Activated T-helper 2 cell treated with anti-CD3 and anti-CD28 coated beads, Interferon-gamma antibody, Interleukin-2, Interleukin-4, amounts not matched to agents 10 μg/mL and 5 μg/mL and 100 μg/mL, durations not matched to agents 14 hours and 24 hours and 36 hours (primary cell): Measurements from ENCODE around the gene TM6SF1. TPM values are rescaled to one million over a fixed set of nuclear protein-coding genes. Genes with fewer than 3 reads are reported as not detected.

ENCODE experiments used
- DNase-seq: peaks from one replicate; pipeline ENCODE4 v3.0.0; 2021; ENCODE audit warnings: low spot score
- H3K27ac Mint-ChIP-seq: one replicate; pipeline ENCODE4 v1.8.0; 2021; ENCODE audit warnings: mixed read lengths
- H3K27me3 Mint-ChIP-seq: one replicate; pipeline ENCODE4 v1.8.0; 2021; ENCODE audit warnings: low read depth, mixed read lengths
- H3K36me3 Mint-ChIP-seq: one replicate; pipeline ENCODE4 v1.8.0; 2021; ENCODE audit warnings: low read depth, mixed read lengths
- H3K4me1 Mint-ChIP-seq: one replicate; pipeline ENCODE4 v1.8.0; 2021; ENCODE audit warnings: low read depth, mixed read lengths
- H3K4me3 Mint-ChIP-seq: one replicate; pipeline ENCODE4 v1.8.0; 2021; ENCODE audit warnings: low read depth, mild to moderate bottlenecking, moderate library complexity, mixed read lengths
- H3K9me3 Mint-ChIP-seq: one replicate; pipeline ENCODE4 v1.8.0; 2021; ENCODE audit warnings: mixed read lengths
- intact Hi-C: fragments of 100-400 bp; cut with micrococcal nuclease; formaldehyde crosslinking; loops from one replicate; pipeline ENCODE4 v1.15.1; 2023
- total RNA-seq: library from RNA; stranded (reverse); gene quantifications from 2 replicates; pipeline ENCODE4 v1.2.3, GENCODE V29; 2022

TM6SF1 gene
- total RNA-seq, 1 donor from 2014 or later, result 1.7 TPM

GRCh38 chr15:83112233-83112955, 4.9 kb downstream of the TM6SF1 start:
- Mint-ChIP-seq H3K9me3 (no peaks in the 10 kb centered on the region), H3K4me1 (peaks cover 22% of the 10 kb centered on the region), H3K27ac (no peak overlapping the region), H3K36me3 (peaks cover 20% of the 10 kb centered on the region), H3K4me3 (no peak overlapping the region), H3K27me3 (no peaks in the 10 kb centered on the region)
- DNase-seq, result no peak
- intact Hi-C loops, result no loop called here

- DNase-seq, result no peak
- Mint-ChIP-seq H3K9me3 (no peaks in the 10 kb centered on the region), H3K4me3 (no peak overlapping the region), H3K27me3 (no peaks in the 10 kb centered on the region), H3K4me1 (peaks cover 22% of the 10 kb centered on the region), H3K36me3 (peaks cover 20% of the 10 kb centered on the region), H3K27ac (no peak overlapping the region)
- intact Hi-C loops, result no loop called here
Observed at GRCh38 chr15:83112956-83113299, 5.5 kb downstream of the TM6SF1 start.

- Mint-ChIP-seq H3K9me3 (no peaks in the 10 kb centered on the region), H3K27me3 (no peaks in the 10 kb centered on the region), H3K4me1 (peaks cover 11% of the 10 kb centered on the region), H3K36me3 (peaks cover 20% of the 10 kb centered on the region), H3K27ac (no peak overlapping the region), H3K4me3 (no peak overlapping the region)
- intact Hi-C loops, result no loop called here
- DNase-seq, result no peak
Observed at GRCh38 chr15:83113881-83114674, 6.6 kb downstream of the TM6SF1 start.

- Mint-ChIP-seq H3K4me1 (peaks cover 8% of the 10 kb centered on the region), H3K36me3 (peaks cover 23% of the 10 kb centered on the region), H3K27me3 (no peaks in the 10 kb centered on the region), H3K27ac (no peak overlapping the region), H3K4me3 (no peak overlapping the region), H3K9me3 (no peaks in the 10 kb centered on the region)
- no peak for DNase-seq
- intact Hi-C loops, result no loop called here
Observed at GRCh38 chr15:83114856-83115255, 7.4 kb downstream of the TM6SF1 start.

- no peak overlapping the region for H3K27ac Mint-ChIP-seq
- no peaks in the 10 kb centered on the region for H3K27me3 Mint-ChIP-seq
- H3K4me3 Mint-ChIP-seq, result no peak overlapping the region
- intact Hi-C loops, result no loop called here
- H3K36me3 Mint-ChIP-seq, result peaks cover 23% of the 10 kb centered on the region
- no peak for DNase-seq
- peaks cover 5% of the 10 kb centered on the region for H3K4me1 Mint-ChIP-seq
- H3K9me3 Mint-ChIP-seq, result no peaks in the 10 kb centered on the region
Observed at GRCh38 chr15:83115410-83115809, 8.0 kb downstream of the TM6SF1 start.

- no peak overlapping the region for H3K27ac Mint-ChIP-seq
- H3K36me3 Mint-ChIP-seq, result peaks cover 23% of the 10 kb centered on the region
- intact Hi-C loops, result no loop called here
- peaks cover 5% of the 10 kb centered on the region for H3K4me1 Mint-ChIP-seq
- H3K27me3 Mint-ChIP-seq, result no peaks in the 10 kb centered on the region
- no peaks in the 10 kb centered on the region for H3K9me3 Mint-ChIP-seq
- no peak overlapping the region for H3K4me3 Mint-ChIP-seq
- no peak for DNase-seq
Observed at GRCh38 chr15:83115831-83116565, 8.6 kb downstream of the TM6SF1 start.

GRCh38 chr15:83118291-83118827, 10.9 kb downstream of the TM6SF1 start:
- DNase-seq, result no peak
- H3K36me3 Mint-ChIP-seq, result peaks cover 29% of the 10 kb centered on the region
- intact Hi-C loops, result no loop called here
- peaks cover 3% of the 10 kb centered on the region for H3K4me1 Mint-ChIP-seq
- no peaks in the 10 kb centered on the region for H3K9me3 Mint-ChIP-seq
- H3K4me3 Mint-ChIP-seq, result no peak overlapping the region
- H3K27ac Mint-ChIP-seq, result no peak overlapping the region
- no peaks in the 10 kb centered on the region for H3K27me3 Mint-ChIP-seq

GRCh38 chr15:83118968-83119367, 11.5 kb downstream of the TM6SF1 start:
- Mint-ChIP-seq H3K27me3 (no peaks in the 10 kb centered on the region), H3K9me3 (no peaks in the 10 kb centered on the region), H3K36me3 (peaks cover 29% of the 10 kb centered on the region), H3K4me1 (peaks cover 3% of the 10 kb centered on the region), H3K4me3 (no peak overlapping the region), H3K27ac (no peak overlapping the region)
- intact Hi-C loops, result no loop called here
- no peak for DNase-seq

GRCh38 chr15:83119968-83120581, 12.6 kb downstream of the TM6SF1 start:
- no peak overlapping the region for H3K27ac Mint-ChIP-seq
- no peaks in the 10 kb centered on the region for H3K9me3 Mint-ChIP-seq
- H3K4me3 Mint-ChIP-seq, result no peak overlapping the region
- H3K27me3 Mint-ChIP-seq, result no peaks in the 10 kb centered on the region
- H3K4me1 Mint-ChIP-seq, result peaks cover 3% of the 10 kb centered on the region
- peaks cover 28% of the 10 kb centered on the region for H3K36me3 Mint-ChIP-seq
- no peak for DNase-seq
- intact Hi-C loops, result no loop called here

- no peaks in the 10 kb centered on the region for H3K4me1 Mint-ChIP-seq
Observed at GRCh38 chr15:83123529-83123928, 16.1 kb downstream of the TM6SF1 start.

GRCh38 chr15:83127547-83128150, 20.2 kb downstream of the TM6SF1 start:
- H3K27ac Mint-ChIP-seq, result no peak overlapping the region
- H3K36me3 Mint-ChIP-seq, result peaks cover 27% of the 10 kb centered on the region
- H3K4me1 Mint-ChIP-seq, result no peaks in the 10 kb centered on the region
- no peak for DNase-seq
- no peaks in the 10 kb centered on the region for H3K27me3 Mint-ChIP-seq
- no peak overlapping the region for H3K4me3 Mint-ChIP-seq
- H3K9me3 Mint-ChIP-seq, result no peaks in the 10 kb centered on the region
- intact Hi-C loops, result no loop called here

More at GRCh38 chr15:83123529-83123928, 16.1 kb downstream of the TM6SF1 start:
- no peaks in the 10 kb centered on the region for H3K27me3 Mint-ChIP-seq
- no peaks in the 10 kb centered on the region for H3K9me3 Mint-ChIP-seq
- peaks cover 28% of the 10 kb centered on the region for H3K36me3 Mint-ChIP-seq
- DNase-seq, result no peak
- no peak overlapping the region for H3K4me3 Mint-ChIP-seq
- intact Hi-C loops, result no loop called here
- no peak overlapping the region for H3K27ac Mint-ChIP-seq

- Mint-ChIP-seq H3K27ac (no peak overlapping the region), H3K27me3 (no peaks in the 10 kb centered on the region), H3K4me3 (no peak overlapping the region), H3K9me3 (no peaks in the 10 kb centered on the region), H3K4me1 (no peaks in the 10 kb centered on the region), H3K36me3 (peaks cover 14% of the 10 kb centered on the region)
- intact Hi-C loops, result no loop called here
- no peak for DNase-seq
Observed at GRCh38 chr15:83129791-83130190, 22.3 kb downstream of the TM6SF1 start.
